NCI-H226 (cell line): Measurements from ENCODE around the gene STK17B.

Experiments
- DNase-seq: peaks from one replicate; pipeline ENCODE4 v3.0.0-alpha.2; 2015

The STK17B gene

GRCh38 chr2:196183528-196184231 is 12.3 kb upstream of the STK17B start:
- no peak for DNase-seq

- no peak for DNase-seq
Observed at GRCh38 chr2:196183172-196183473, 11.7 kb upstream of the STK17B start.

- DNase-seq, result no peak
Observed at GRCh38 chr2:196182439-196183171, 11.2 kb upstream of the STK17B start.

- DNase-seq, result no peak
Observed at GRCh38 chr2:196181484-196181883, 10.1 kb upstream of the STK17B start.

- peak; percentile 15 for DNase-seq
Observed at GRCh38 chr2:196177124-196177523, 5.7 kb upstream of the STK17B start.

- no peak for DNase-seq
Observed at GRCh38 chr2:196176142-196176738, 4.9 kb upstream of the STK17B start.

GRCh38 chr2:196174404-196174803 is 3.0 kb upstream of the STK17B start:
- no peak for DNase-seq

GRCh38 chr2:196173505-196173904 is 2.1 kb upstream of the STK17B start:
- DNase-seq, result peak; percentile 20

- DNase-seq, result no peak
Observed at GRCh38 chr2:196172951-196173350, 1.6 kb upstream of the STK17B start.

- DNase-seq, result no peak
Observed at GRCh38 chr2:196171946-196172345, 568 bp upstream of the STK17B start.

- peak; percentile 11 for DNase-seq
Observed at GRCh38 chr2:196170606-196171247, 651 bp downstream of the STK17B start.

- no peak for DNase-seq
Observed at GRCh38 chr2:196170213-196170605, 1.2 kb downstream of the STK17B start.

GRCh38 chr2:196169516-196169915 is 1.9 kb downstream of the STK17B start:
- DNase-seq, result no peak

GRCh38 chr2:196168181-196168580 is 3.2 kb downstream of the STK17B start:
- peak; percentile 44 for DNase-seq

- DNase-seq, result no peak
Observed at GRCh38 chr2:196167666-196168065, 3.7 kb downstream of the STK17B start.

- peak; percentile 61 for DNase-seq
Observed at GRCh38 chr2:196166876-196167275, 4.5 kb downstream of the STK17B start.

- DNase-seq, result no peak
Observed at GRCh38 chr2:196165016-196165415, 6.4 kb downstream of the STK17B start.

- DNase-seq, result no peak
Observed at GRCh38 chr2:196163285-196163684, 8.1 kb downstream of the STK17B start.

- no peak for DNase-seq
Observed at GRCh38 chr2:196162586-196163175, 8.7 kb downstream of the STK17B start.

GRCh38 chr2:196160946-196161345 is 10.4 kb downstream of the STK17B start:
- no peak for DNase-seq

- DNase-seq, result peak; percentile 85
Observed at GRCh38 chr2:196160101-196160500, 11.3 kb downstream of the STK17B start.

- no peak for DNase-seq
Observed at GRCh38 chr2:196159221-196159892, 12.0 kb downstream of the STK17B start.

GRCh38 chr2:196155575-196155974 is 15.8 kb downstream of the STK17B start:
- no peak for DNase-seq
